Breast epithelium (tissue), 3 donors: ENCODE data around the gene HOATZ.

Source experiments
- CTCF ChIP-seq, 3 donors: fragments of 450-650 bp; IDR thresholded peaks; one replicate each; pipeline ENCODE4 v1.5.1; 2016 to 2017; ENCODE audit warnings: antibody characterized with exemption in 3 of 3, mild to moderate bottlenecking in 3 of 3, moderate library complexity in 3 of 3
- POLR2A ChIP-seq: fragments of 450-650 bp; IDR thresholded peaks from one replicate; pipeline ENCODE4 v1.6.1; 2016; ENCODE audit warnings: antibody characterized with exemption, mild to moderate bottlenecking, moderate library complexity

- peak; percentile 76 to 79 (median 79) for TF ChIP-seq CTCF (IDR thresholded peaks at IDR 0.05)
- no peak for TF ChIP-seq POLR2A
Observed at GRCh38 chr11:111565114-111565720, 50.6 kb downstream of the HOATZ start.
